HG03025 (cell line): ENCODE measurements around the gene DISC1.

Experiments used
- ATAC-seq: cut with Tn5 transposase; IDR thresholded peaks from one replicate; pipeline ENCODE4 v1.9.1; 2021; ENCODE audit warnings: mild to moderate bottlenecking, moderate library complexity; ENCODE audit not compliant: unreplicated experiment, low FRiP score

DISC1 gene

DNA sequence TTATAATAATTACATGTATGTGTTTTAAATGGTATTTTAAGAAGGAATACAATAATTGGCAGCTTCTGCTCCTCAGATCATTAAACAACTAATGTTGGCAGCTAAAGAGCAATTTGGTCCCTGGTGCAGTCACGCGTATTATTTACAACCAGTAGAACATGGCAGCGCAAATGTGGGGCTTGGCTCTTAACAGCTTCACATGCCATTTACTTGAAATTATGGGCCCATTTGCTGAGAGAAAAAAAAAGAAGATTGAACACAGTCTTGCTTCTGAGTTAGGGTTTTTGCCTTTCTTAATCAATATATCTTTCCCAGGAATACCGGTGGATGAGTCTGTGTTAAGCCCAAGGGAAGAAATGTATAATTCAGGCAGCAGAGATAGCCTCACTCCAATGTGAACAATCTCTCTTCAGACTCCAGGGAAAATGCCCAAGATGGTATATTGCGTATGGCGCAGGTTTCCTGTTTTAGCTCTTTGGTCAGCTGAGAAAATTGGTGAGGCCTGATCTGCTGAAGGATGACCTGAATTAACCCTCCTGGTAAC, 174.5 kb downstream of the DISC1 start:
- no peak for ATAC-seq

DNA sequence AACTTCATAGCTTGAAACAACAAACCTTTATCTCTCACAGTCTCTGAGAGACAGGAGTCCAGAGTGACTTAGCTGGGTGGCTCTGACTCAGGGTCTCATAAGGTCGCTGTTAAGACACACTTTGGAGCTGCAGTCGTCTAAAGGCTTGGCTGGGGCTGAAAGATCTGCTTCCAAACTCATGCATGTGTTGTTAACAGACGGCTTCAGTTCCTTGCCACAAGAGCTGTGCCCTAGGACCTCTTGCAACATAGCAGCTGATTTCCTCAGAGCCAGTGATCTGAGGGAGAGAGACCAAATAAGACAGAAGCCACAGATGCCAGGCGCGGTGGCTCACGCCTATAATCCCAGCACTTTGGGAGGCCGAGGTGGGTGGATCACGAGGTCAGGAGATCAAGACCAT, 176.8 kb downstream of the DISC1 start:
- ATAC-seq: no peak

DNA sequence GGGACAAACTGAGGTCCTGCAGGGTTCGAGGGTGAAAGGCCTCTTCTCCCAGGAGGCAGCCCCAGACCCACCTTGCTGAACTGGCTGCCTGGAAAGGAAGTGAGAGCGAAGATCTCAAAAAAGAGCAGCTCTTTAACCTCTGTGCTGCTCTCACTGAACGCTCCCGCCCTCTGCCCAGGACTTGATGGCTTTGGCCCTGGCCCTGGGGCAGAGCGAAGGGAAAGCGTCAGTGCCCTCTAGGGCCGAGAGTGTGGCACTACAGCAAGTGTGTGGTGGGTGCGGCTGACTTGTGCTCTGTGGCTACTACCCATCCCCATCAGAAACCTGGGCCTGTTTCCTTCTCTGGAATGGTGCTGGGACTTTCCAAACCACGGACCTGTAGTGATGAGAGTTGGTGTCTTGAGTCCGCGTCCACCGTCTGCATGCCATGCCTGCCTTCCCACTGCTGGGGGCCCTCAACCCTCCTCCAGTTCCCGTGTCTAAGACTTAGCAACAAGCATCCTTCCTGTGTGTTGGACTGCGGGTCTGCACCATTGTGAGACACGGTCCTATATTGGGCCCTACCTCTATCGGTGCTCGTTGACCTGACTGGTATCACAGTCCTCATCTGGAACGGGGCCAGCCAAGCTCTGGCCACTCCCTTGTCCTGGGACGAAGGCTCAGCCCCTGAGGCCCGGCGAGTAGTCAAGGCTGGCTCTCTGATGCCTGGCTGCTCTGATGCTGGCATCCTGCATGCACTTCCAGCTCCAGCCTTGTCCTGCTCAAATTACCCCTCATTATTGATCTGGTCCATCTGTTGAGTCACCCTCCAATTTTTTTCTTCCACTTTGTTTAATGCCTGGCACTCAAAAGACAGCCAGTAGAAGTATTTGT, 180.3 kb downstream of the DISC1 start:
- ATAC-seq: peak; percentile 95

DNA sequence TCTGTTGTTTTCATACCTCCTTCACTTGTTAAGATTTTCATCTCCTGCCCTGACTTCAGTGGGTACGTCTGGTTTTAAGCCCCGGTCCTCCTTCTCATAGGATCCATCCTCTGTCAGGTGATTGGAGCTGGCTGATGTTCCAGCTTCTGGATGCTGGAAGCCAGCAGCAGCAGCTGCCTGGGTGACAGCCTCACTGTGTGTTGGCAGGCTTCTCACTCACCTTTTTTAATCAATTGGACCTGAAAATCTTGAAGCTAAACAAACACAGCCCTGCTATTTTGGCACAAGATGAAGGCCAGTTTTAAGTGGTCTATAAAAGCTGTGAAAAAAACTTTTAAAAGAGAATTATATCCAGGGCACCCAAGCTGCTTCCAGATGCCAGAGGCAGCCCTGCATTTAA, 181.0 kb downstream of the DISC1 start:
- no peak for ATAC-seq

DNA sequence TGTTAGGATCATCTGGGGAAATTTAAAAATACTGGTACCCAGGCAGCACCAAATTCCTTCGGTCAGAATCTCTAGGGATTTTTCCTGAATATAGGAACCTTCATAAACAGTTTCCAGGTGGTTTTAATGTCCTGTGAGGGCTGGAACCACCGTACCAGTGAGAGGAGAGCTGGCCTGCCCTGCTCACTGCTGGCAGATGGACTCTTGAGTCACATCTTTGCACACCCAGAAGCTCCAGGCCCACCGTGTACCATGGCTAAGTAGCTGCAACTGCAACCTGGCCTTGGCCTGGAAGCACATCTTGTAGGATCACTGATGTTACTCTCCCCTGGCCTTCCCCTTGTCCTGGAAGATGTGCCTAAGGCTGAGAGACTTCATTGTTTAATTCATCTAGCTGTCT, 181.5 kb downstream of the DISC1 start:
- ATAC-seq: no peak

DNA sequence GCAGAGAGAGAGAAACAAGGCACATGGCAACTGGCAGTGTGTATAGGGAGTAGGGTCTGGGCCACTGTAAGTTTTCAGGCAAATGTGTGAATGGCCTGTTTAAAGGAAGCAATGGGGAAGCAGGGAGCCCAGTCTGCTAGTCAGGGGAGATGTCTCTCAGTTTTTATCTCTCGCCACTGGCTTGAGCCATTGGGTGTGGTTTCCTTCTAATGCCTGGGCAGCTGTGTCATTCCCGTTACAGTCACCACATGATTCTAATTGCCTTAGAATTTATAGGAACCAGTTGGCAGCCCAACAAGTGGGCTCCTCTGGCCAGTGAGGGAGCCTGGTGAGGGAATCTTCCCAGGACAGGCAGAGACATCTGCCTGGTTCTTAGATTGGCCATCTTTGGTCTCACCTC, 182.4 kb downstream of the DISC1 start:
- ATAC-seq: no peak

DNA sequence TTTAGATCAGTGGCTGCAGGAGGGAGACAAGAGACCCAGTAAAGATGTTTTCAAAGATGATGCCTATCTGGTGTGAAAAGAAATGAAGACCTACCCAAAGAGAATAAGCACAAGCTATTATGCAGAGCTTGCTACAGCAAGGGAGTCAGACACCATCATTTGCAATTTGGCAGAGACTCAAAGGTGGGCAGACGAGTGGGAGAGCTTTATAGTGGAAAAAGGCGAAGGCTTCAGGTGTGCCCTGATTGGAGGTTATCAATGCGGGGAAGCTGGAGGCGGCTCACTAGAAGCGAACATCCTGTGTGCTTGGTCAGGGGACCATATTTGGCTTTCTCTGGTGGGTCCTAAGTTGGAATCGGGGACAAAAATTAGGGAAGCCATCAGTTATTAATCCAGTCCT, 183.8 kb downstream of the DISC1 start:
- no peak for ATAC-seq

DNA sequence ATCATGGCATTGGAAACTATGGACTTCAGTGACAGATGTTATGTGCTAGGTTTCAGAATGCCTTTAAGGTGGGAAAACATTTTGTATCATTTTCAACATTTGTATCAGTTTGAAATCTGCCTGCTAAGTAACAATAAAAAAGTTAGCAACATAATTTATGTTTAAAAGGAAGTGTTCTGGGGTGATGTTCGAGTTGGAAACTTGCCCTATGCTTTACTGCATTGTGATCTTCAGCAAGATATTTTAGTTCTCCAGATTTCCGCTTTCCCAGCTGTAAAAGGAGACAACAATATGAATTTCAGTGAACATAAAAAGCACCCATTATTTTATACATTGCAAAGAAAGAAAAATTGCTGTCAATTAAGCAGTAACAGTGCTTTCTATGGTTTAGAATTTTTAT, 187.4 kb downstream of the DISC1 start:
- ATAC-seq: no peak

DNA sequence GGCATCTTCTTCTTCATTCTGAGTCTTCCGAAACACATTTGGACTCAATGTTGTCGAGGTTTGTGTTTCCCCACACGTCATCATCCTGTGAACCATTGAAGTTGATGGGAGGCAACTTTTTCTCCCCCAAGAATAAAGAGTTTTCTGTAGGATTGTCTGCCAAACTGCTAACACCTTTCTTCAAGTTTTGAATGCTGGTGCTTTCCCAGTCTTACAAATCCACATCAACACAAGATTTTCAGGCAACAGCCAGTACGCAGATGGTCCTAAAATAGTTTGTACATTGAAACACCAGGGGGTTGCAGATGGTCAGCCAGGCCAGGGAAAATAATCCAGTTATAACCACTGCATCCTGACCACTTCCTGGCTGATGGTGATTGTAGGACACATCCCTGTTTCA, 187.9 kb downstream of the DISC1 start:
- no peak for ATAC-seq

DNA sequence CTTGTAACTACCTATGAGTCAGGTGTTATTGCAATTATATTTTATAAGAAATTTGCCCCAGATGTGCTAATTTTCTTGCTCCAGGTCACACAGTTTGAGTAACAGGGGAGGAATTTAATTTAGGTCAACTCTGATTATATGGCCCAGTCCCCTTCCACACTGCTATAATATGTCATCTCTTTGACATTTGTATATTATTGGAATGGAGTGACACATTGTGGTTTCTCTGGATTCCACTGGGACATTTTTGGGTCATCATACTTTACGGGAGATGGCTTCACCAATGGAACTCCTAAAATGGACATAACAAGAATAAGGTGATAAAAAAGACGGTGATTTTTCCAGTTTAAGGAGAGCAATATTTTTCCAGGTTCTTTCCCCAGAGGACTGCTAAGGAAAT, 191.2 kb downstream of the DISC1 start:
- ATAC-seq: no peak

DNA sequence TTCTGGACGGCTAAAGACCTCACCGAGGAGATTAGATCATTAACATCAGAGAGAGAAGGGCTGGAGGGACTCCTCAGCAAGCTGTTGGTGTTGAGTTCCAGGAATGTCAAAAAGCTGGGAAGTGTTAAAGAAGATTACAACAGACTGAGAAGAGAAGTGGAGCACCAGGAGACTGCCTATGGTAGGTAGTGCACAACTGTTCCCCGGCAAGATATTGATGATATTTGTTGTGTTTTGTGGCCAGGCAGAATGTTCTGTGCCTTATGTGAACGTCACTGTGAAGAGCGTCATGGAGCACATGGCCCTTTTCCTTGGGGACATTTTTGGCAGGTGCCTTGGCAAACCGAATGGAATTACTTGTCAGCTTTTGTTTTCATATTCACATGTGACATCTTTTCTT, 191.7 kb downstream of the DISC1 start:
- no peak for ATAC-seq

DNA sequence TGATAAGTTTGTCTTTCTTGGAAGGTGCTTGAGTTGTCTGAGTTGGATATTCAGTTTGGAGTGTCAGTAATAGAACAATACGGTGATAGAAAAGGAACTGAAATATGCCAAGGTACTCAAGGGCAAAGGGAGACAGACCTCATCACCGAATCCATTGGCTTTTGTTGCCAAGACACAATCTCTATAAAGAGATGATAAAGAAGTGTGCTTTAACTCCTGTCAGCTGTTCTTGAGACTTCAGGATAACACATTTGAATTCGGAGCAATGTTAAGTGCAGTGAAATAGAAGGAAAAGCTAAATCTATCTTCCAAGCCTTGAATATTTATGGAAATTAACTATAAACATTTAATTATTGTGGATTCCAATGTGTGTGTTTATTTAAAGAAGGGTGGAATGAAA, 194.7 kb downstream of the DISC1 start:
- ATAC-seq: no peak

DNA sequence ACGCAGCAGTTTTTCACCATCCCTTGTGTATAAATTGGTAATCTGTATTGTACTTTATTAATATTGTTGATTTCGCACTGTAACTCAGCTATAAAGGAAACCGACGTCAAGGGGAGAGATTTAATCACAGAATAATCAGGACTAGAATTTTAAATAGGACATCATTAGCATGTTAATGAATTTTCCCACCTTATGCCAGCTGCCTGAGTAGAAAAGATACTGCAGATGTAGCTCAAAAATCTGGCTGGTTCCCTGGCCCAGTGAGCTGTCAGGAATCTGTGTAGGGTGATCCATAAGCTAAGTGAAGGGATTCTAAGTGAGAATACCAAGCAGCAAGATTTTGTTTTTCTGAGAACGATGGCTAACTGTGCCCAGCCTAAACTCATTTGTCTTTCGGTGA, 195.5 kb downstream of the DISC1 start:
- no peak for ATAC-seq

DNA sequence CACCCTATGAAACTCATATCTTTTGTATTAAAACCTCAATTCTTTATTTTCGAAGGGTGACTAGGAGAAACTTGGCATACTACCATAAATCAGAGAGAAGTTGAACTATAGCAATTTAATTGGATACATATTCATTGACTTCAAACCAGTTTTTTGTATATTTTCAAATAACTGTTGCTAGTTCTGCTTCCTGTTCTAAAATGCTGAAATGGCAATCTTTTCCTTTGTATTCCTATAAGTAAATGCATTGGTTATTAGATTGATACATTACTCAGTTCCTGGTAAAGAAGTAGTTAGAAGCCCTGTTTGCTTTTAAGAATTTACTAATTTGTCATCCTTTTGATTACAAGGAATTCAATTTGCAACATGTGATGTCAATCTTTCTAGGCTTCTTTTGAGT, 200.0 kb downstream of the DISC1 start:
- ATAC-seq: no peak

DNA sequence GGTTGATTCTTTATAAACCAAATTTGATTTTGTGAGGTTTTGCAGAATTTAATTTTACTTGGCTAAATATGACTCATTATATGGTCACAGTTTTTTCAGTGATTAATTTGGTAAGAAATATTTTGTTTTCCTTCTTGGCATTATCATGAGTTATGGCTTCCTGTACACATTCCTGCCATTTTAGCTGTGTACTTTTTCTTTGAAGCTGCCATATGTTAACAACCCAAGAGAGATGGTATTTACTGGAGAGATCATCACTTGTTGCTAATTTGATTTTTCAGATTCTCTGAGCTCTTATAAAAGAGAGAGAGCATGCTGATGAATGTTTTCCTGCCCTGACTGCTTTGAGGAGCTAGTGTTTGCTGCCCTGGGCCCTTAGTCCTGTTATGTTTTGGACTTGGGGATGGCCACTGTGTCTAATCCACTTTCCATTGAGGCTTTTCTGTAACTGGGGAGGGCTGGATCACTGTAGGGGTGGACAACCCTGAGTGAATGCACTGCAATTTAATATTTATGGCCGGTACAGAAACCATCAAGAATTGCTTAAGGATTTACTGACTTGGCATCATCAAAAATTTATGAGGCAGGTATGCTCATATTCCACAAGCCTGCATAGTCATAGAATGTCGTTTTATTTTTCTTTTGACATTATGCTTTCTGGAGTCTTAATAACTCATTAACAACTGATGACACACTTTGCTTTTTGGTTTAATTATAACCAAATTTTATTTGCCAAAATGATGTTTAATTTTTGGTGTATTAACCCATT, 200.9 kb downstream of the DISC1 start:
- ATAC-seq: no peak

DNA sequence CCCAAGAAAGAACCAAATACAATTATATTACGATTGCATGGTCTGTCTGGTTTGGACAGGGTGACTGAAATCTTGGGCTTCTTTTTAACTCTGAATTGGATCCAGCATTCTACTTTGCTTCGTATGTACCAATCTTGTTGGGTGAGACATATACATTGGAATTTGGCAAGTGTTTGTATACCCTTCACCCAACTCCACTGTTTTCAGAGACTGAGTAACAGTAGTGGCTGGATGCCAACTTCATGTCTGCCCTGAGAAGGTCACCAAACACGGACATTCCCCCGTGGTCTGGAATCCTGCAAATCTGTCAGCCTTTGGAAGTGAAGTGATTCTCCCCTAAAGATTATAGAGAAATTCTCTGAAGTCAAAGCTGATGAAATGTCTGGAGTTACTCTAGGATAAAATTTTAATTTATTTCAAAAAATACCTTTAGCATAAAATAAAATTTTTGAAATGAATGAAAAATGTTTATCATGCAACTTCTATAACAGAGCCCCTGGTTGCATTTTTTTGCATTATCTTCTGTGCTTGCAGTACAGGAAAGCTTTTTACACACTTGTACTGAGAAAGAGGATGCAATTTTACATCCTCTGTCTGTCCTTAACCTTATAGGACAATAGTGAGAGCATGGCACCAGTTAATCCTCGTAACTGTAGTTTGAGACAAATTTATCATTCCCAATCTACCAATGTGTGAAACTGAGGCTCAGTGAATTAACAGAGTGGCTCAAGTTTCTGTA, 201.8 kb downstream of the DISC1 start:
- ATAC-seq: no peak

DNA sequence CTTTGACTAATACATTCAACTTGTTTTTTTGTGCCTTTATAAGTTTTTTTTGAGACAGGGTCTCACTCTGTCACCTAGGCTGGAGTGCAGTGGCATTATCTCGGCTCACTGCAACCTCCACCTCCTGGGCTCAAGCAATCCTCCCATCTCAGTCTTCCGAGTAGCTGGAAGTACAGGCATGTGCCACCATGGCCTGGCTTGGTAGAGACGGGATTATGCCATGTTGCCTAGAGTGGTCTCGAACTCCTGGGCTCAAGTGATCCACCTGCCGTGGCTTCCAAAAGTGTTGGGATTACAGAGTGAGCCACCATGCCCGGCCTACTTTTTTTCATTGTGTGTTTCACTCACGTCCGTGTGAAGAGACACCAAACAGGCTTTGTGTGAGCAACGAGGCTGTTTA, 202.7 kb downstream of the DISC1 start:
- ATAC-seq: no peak

DNA sequence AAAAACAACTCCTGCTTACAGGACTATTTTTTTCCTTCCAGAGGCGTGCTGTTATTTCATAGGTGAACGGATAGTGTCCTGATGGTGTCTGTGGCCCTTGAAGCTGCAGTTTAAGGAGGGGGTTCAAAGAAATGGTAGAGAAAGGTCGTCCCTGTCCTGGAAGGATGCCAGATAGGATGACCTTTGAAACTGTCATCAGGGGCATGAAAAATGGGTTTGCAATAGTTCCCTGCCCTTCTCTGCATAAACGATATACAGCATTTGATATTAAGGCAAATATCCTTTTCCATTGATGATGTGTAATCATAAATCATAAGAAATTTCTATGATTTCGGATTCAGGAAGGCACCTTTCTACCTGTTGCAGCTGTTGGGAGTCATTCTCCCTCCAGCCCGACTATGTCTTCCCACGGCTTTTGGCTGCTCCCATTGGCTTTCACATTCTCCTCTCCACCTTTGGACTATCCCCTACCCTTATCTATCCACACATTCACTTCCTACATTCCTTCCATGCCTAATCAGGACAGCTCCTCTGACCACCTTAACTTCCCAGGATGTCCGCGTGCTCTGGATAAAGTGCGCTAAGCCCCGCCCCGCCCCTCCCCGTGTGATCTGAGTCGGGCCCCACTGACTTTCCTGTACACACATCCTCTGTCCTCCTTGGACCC, 209.8 kb downstream of the DISC1 start:
- no peak for ATAC-seq

DNA sequence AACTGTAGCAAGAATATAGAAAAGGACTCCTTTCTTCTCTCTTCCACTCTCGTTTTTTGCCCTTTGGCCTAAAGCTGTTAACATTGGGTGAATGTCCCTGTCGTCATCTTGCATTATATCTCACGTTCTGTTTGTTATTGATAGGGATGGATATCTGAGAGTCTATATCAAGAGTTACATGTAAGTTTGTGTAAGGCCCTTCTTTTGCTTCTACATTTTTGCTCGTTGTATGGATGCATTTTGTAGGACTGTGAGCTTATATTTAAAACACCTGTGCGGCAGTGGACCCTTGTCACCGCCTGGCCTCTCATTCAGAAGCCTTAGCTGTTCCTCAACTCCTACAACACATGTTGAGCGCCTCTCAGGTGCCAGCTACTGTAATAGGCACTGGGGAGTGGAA, 211.9 kb downstream of the DISC1 start:
- ATAC-seq: no peak

DNA sequence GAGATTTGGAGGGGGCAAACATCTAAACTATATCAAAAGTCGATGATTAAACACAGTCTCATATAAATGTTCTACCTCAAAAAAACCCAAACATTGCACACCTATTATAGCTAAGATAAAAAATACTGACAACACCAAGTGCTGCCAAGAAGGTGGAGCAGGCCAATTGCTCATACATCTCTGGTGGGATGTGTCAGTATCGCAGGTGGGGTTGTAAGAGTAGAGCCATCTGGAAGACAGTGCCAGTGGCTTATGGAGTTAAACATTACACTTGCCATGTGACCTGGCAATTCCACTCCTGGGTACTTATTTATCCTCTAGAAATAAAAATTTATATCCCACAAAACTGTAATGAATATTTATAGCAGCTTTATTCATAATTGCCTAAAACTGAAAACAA, 213.4 kb downstream of the DISC1 start:
- no peak for ATAC-seq
